Upper lobe of left lung (tissue), 6 donors: ENCODE results near the gene PHAF1. TPM values are rescaled to one million over a fixed set of nuclear protein-coding genes. Genes with fewer than 3 reads are reported as not detected.

Source experiments
- ATAC-seq, 2 donors: fragments of 200-7000 bp; cut with Tn5 transposase; one replicate each; pipeline ENCODE4 v1.9.1; 2022; ENCODE audit warnings: mild to moderate bottlenecking in 2 of 2, moderate library complexity in 2 of 2; ENCODE audit not compliant: low FRiP score in 2 of 2
- DNase-seq, 2 donors: peaks; one replicate each; pipeline ENCODE4 v3.0.0-alpha.2; 2019 to 2020
- H3K27ac ChIP-seq, 4 donors: fragments of 200-600 bp; sonication (generic); one replicate each; pipeline ENCODE4 v1.5.1; 2016 to 2019
- H3K27me3 ChIP-seq, 4 donors: fragments of 200-600 bp; sonication (generic); one replicate each; pipeline ENCODE4 v1.5.1; 2017 to 2019
- H3K36me3 ChIP-seq, 4 donors: fragments of 200-600 bp; sonication (generic); one replicate each; pipeline ENCODE4 v1.5.1; 2016 to 2019
- H3K4me1 ChIP-seq, 4 donors: fragments of 200-600 bp; sonication (generic); one replicate each; pipeline ENCODE4 v1.5.1; 2018 to 2019
- H3K4me3 ChIP-seq, 4 donors: fragments of 200-600 bp; sonication (generic); one replicate each; pipeline ENCODE4 v1.5.1; 2017 to 2019; ENCODE audit warnings: mild to moderate bottlenecking in 2 of 4, moderate library complexity in 1 of 4
- H3K9me3 ChIP-seq, 4 donors: fragments of 200-600 bp; sonication (generic); one replicate each; pipeline ENCODE4 v1.5.1; 2018 to 2019
- EP300 ChIP-seq, 4 donors: sonication (generic); formaldehyde crosslinking; IDR thresholded peaks; one replicate each; pipeline ENCODE4 v1.5.1; 2017; ENCODE audit warnings: antibody characterized with exemption in 4 of 4, control low read depth in 2 of 4
- POLR2A ChIP-seq, 4 donors: fragments of 450-650 bp; IDR thresholded peaks; one replicate each; pipeline ENCODE4 v1.5.1; 2016 to 2017; ENCODE audit warnings: antibody characterized with exemption in 4 of 4, mild to moderate bottlenecking in 2 of 4
- POLR2AphosphoS5 ChIP-seq, 2 donors: sonication (generic); formaldehyde crosslinking; IDR thresholded peaks; one replicate each; pipeline ENCODE4 v1.5.1; 2017; ENCODE audit warnings: antibody characterized with exemption in 2 of 2
- WGBS, 2 donors: methylation state at CpG; one replicate each; pipeline ENCODE4 v1.1.5; 2017 to 2018; 5-methylcytosine and 5-hydroxymethylcytosine counted together
- total RNA-seq, 6 donors: library from RNA; depleted of rRNA in 4 of 6; stranded (reverse); fragments of >200 nt in 4 of 6; gene quantifications; one replicate each; pipeline versions ENCODE4 v1.1.0 to v1.2.1, GENCODE V29; 2016 to 2021
- TF ChIP-seq, protein P1 (sequence below), 6 experiments: fragments of 450-650 bp in 4 of 6; fragments of 200-600 bp in 2 of 6; sonication (generic) in 2 of 6; IDR thresholded peaks; one replicate each; pipeline ENCODE4 v1.5.1; 2016 to 2019; ENCODE audit warnings: antibody characterized with exemption in 6 of 6
- donor health status: DM: no; HTN: no; CAD: no; lungs with moderate emphysema.
- donor health status: DM: no; HTN: yes; CAD: no; lungs with severe emphysema.

PHAF1 gene
- total RNA-seq, 6 donors from 2014 or later: 16.0 to 32.3 (median 21.9) TPM

- peak overlapping the region in 3 of 4 donors; percentile 36 to 68 (median 67) for H3K27ac ChIP-seq
- 10 to 22% methylated on average over 13 to 34 of the region's 73 CpGs for WGBS, 2 donors
- peak in 1 of 4 donors; percentile 66 for TF ChIP-seq POLR2A (IDR thresholded peaks at IDR 0.05)
- TF ChIP-seq, protein P1, sequence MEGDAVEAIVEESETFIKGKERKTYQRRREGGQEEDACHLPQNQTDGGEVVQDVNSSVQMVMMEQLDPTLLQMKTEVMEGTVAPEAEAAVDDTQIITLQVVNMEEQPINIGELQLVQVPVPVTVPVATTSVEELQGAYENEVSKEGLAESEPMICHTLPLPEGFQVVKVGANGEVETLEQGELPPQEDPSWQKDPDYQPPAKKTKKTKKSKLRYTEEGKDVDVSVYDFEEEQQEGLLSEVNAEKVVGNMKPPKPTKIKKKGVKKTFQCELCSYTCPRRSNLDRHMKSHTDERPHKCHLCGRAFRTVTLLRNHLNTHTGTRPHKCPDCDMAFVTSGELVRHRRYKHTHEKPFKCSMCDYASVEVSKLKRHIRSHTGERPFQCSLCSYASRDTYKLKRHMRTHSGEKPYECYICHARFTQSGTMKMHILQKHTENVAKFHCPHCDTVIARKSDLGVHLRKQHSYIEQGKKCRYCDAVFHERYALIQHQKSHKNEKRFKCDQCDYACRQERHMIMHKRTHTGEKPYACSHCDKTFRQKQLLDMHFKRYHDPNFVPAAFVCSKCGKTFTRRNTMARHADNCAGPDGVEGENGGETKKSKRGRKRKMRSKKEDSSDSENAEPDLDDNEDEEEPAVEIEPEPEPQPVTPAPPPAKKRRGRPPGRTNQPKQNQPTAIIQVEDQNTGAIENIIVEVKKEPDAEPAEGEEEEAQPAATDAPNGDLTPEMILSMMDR (IDR thresholded peaks at IDR 0.05): peak in 5 of 6 experiments; percentile 31 to 67 (median 33)
- no peak for TF ChIP-seq EP300 (IDR thresholded peaks at IDR 0.05)
- TF ChIP-seq POLR2AphosphoS5 (IDR thresholded peaks at IDR 0.05): peak; percentile 16 to 44
- peak; percentile 61 to 83 for ATAC-seq
- peak overlapping the region in 3 of 4 donors; percentile 35 to 55 (median 52) for H3K4me3 ChIP-seq
- no peaks in the 10 kb centered on the region for H3K9me3 ChIP-seq
- H3K4me1 ChIP-seq: peaks cover 45 to 51% (median 50%) of the 10 kb centered on the region in 4 donors
- DNase-seq: peak; percentile 88 to 94
- peaks cover 0 to 6% (median 1%) of the 10 kb centered on the region in 4 donors for H3K36me3 ChIP-seq
- no peaks in the 10 kb centered on the region for H3K27me3 ChIP-seq
These were observed 68.3 kb downstream of the PHAF1 start for GRCh38 chr16:67177743-67178699.

- WGBS, 2 donors: 90 to 93% methylated on average over 9 to 13 of the region's 13 CpGs
- Histone ChIP-seq H3K4me3 (no peak overlapping the region), H3K36me3 (peaks cover 0 to 6% (median 1%) of the 10 kb centered on the region in 4 donors), H3K9me3 (no peaks in the 10 kb centered on the region), H3K4me1 (peaks cover 38 to 45% (median 43%) of the 10 kb centered on the region in 4 donors), H3K27ac (no peak overlapping the region), H3K27me3 (no peaks in the 10 kb centered on the region)
- TF ChIP-seq POLR2AphosphoS5 (IDR thresholded peaks at IDR 0.05) (no peak), POLR2A (IDR thresholded peaks at IDR 0.05) (no peak), EP300 (IDR thresholded peaks at IDR 0.05) (no peak)
- TF ChIP-seq, protein P1 (IDR thresholded peaks at IDR 0.05): no peak
- ATAC-seq: no peak
- no peak for DNase-seq
These were observed 69.8 kb downstream of the PHAF1 start for GRCh38 chr16:67179421-67180080.

DNA sequence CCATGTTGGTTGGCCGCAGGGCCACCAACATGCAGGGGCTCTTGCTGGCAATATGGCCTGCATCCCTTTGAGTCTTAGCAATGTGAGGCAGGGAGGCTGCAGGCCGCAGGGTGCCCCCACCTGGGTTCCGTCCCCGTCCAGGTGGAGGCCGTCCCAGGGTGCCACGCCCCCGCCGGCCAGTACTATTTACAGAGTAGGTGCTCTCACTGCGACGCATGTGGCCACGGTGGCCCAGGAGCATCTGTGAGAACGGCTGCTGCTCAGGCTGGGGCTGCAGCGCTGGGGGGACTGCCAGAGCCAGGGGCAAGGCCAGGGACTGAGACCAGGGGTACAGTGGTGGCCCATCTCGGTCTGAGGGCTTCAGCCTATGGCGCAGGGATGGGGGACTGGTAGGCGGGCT lies 70.4 kb downstream of the PHAF1 start:
- no peaks in the 10 kb centered on the region for H3K27me3 ChIP-seq
- H3K4me1 ChIP-seq: peaks cover 38 to 45% (median 43%) of the 10 kb centered on the region in 4 donors
- no peak for TF ChIP-seq POLR2A (IDR thresholded peaks at IDR 0.05)
- no peak for TF ChIP-seq EP300 (IDR thresholded peaks at IDR 0.05)
- no peak for TF ChIP-seq POLR2AphosphoS5 (IDR thresholded peaks at IDR 0.05)
- TF ChIP-seq, protein P1 (IDR thresholded peaks at IDR 0.05): no peak
- 95% methylated on average over 16 of the region's 16 CpGs; no CpG with 5 or more reads in 1 of the 2 donors for WGBS, 2 donors
- peaks cover 0 to 6% (median under 1%) of the 10 kb centered on the region in 4 donors for H3K36me3 ChIP-seq
- no peak overlapping the region for H3K27ac ChIP-seq
- DNase-seq (peak in 1 of 2 donors; percentile 77), ATAC-seq (no peak)
- H3K4me3 ChIP-seq: no peak overlapping the region
- H3K9me3 ChIP-seq: no peaks in the 10 kb centered on the region

DNA sequence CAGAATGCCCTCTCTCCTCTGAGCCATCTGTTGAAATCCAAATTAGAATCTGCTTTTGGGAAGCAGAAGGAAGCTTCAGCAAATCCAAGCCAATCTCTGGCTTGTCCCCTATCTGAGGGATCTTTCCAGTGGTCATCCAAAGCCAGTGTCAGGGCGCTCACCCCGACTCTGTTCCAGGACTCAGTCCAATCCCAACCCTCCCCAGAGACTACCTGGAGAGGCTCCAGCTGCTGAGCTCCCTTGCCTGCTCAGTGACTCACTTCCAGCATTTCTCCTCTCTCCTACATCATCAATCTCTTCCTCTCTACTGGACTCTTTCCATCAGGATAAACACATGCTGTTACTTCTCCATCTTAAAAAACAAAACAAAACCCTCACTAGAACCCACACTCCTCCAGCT lies 71.6 kb downstream of the PHAF1 start:
- H3K27ac ChIP-seq: peak overlapping the region in 1 of 4 donors; percentile 54
- H3K27me3 ChIP-seq: no peaks in the 10 kb centered on the region
- TF ChIP-seq, protein P1 (IDR thresholded peaks at IDR 0.05): no peak
- no peak for TF ChIP-seq POLR2AphosphoS5 (IDR thresholded peaks at IDR 0.05)
- TF ChIP-seq POLR2A (IDR thresholded peaks at IDR 0.05): no peak
- no peak for TF ChIP-seq EP300 (IDR thresholded peaks at IDR 0.05)
- DNase-seq (no peak), ATAC-seq (no peak)
- peaks cover 45 to 53% (median 47%) of the 10 kb centered on the region in 4 donors for H3K4me1 ChIP-seq
- H3K9me3 ChIP-seq: no peaks in the 10 kb centered on the region
- H3K4me3 ChIP-seq: no peak overlapping the region
- 80 to 82% methylated on average over 2 of the region's 2 CpGs for WGBS, 2 donors
- no peaks in the 10 kb centered on the region for H3K36me3 ChIP-seq
